Body of pancreas (tissue), 4 donors: ENCODE measurements around the gene RASGRF1.

Experiments
- CTCF ChIP-seq, 7 experiments: fragments of 450-650 bp in 4 of 7; fragments of 200-600 bp in 3 of 7; sonication (generic) in 3 of 7; IDR thresholded peaks; one replicate each; pipeline ENCODE4 v1.5.1; 2016 to 2019; ENCODE audit warnings: antibody characterized with exemption in 7 of 7
- POLR2A ChIP-seq, 3 donors: fragments of 450-650 bp; IDR thresholded peaks; one replicate each; pipeline ENCODE4 v1.6.1; 2016; ENCODE audit warnings: antibody characterized with exemption in 3 of 3, mild to moderate bottlenecking in 2 of 3

GRCh38 chr15:79076661-79077060 lies 13.9 kb downstream of the RASGRF1 start:
- no peak for TF ChIP-seq CTCF (IDR thresholded peaks at IDR 0.05)
- TF ChIP-seq POLR2A (IDR thresholded peaks at IDR 0.05), result no peak
